Measurements from ENCODE around the gene SYNPO2. TPM values are rescaled to one million over a fixed set of nuclear protein-coding genes. Genes with fewer than 3 reads are reported as not detected.
"Not testable (repeated sequence)": the region's sequence is repeated elsewhere in the genome, so short reads cannot be mapped to it uniquely, and the experiment has no call there.

Gene SYNPO2
- total RNA-seq, 1 donor from 2014 or later, result 0.26 TPM

GRCh38 chr4:119049342-119049741 is 160.7 kb downstream of the SYNPO2 start:
- no peak for TF ChIP-seq CTCF (IDR thresholded peaks at IDR 0.05; ENCODE audit: insufficient read depth, low read length, severe bottlenecking)
- no peaks in the 10 kb centered on the region for H3K27me3 ChIP-seq (ENCODE audit: control insufficient read depth, insufficient read depth, low read length)
- no peaks in the 10 kb centered on the region for H3K36me3 ChIP-seq (ENCODE audit: control insufficient read depth, insufficient read depth, low read length)
- FAIRE-seq (no peak), DNase-seq (ENCODE audit: low read depth) (no peak)
- H3K4me3 ChIP-seq (ENCODE audit: low read depth, low read length), result no peak overlapping the region

GRCh38 chr4:119050527-119051090 is 162.0 kb downstream of the SYNPO2 start:
- TF ChIP-seq CTCF (IDR thresholded peaks at IDR 0.05; ENCODE audit: insufficient read depth, low read length, severe bottlenecking), result no peak
- Histone ChIP-seq H3K36me3 (ENCODE audit: control insufficient read depth, insufficient read depth, low read length) (no peaks in the 10 kb centered on the region), H3K27me3 (ENCODE audit: control insufficient read depth, insufficient read depth, low read length) (no peaks in the 10 kb centered on the region), H3K4me3 (ENCODE audit: low read depth, low read length) (no peak overlapping the region)
- DNase-seq (ENCODE audit: low read depth), result no peak
- FAIRE-seq, result no peak

GRCh38 chr4:119053245-119053644 is 164.6 kb downstream of the SYNPO2 start:
- FAIRE-seq, result no peak
- no peaks in the 10 kb centered on the region for H3K36me3 ChIP-seq (ENCODE audit: control insufficient read depth, insufficient read depth, low read length)
- H3K4me3 ChIP-seq (ENCODE audit: low read depth, low read length), result no peak overlapping the region
- no peak for DNase-seq (ENCODE audit: low read depth)
- H3K27me3 ChIP-seq (ENCODE audit: control insufficient read depth, insufficient read depth, low read length), result no peaks in the 10 kb centered on the region
- no peak for TF ChIP-seq CTCF (IDR thresholded peaks at IDR 0.05; ENCODE audit: insufficient read depth, low read length, severe bottlenecking)

GRCh38 chr4:119053997-119054396 is 165.3 kb downstream of the SYNPO2 start:
- Histone ChIP-seq H3K4me3 (ENCODE audit: low read depth, low read length) (no peak overlapping the region), H3K36me3 (ENCODE audit: control insufficient read depth, insufficient read depth, low read length) (no peaks in the 10 kb centered on the region), H3K27me3 (ENCODE audit: control insufficient read depth, insufficient read depth, low read length) (no peaks in the 10 kb centered on the region)
- TF ChIP-seq CTCF (IDR thresholded peaks at IDR 0.05; ENCODE audit: insufficient read depth, low read length, severe bottlenecking), result no peak
- DNase-seq (ENCODE audit: low read depth), result no peak
- no peak for FAIRE-seq

GRCh38 chr4:119057417-119057816 is 168.8 kb downstream of the SYNPO2 start:
- no peaks in the 10 kb centered on the region for H3K27me3 ChIP-seq (ENCODE audit: control insufficient read depth, insufficient read depth, low read length)
- no peak overlapping the region for H3K4me3 ChIP-seq (ENCODE audit: low read depth, low read length)
- no peak for DNase-seq (ENCODE audit: low read depth)
- no peak for FAIRE-seq
- TF ChIP-seq CTCF (IDR thresholded peaks at IDR 0.05; ENCODE audit: insufficient read depth, low read length, severe bottlenecking), result no peak
- H3K36me3 ChIP-seq (ENCODE audit: control insufficient read depth, insufficient read depth, low read length), result no peaks in the 10 kb centered on the region

GRCh38 chr4:119059221-119059620 is 170.6 kb downstream of the SYNPO2 start:
- FAIRE-seq, result no peak

GRCh38 chr4:119067125-119067524 is 178.5 kb downstream of the SYNPO2 start:
- not testable (repeated sequence) for H3K4me3 ChIP-seq (ENCODE audit: low read depth, low read length); DNase-seq (ENCODE audit: low read depth); H3K36me3 ChIP-seq (ENCODE audit: control insufficient read depth, insufficient read depth, low read length); FAIRE-seq; H3K27me3 ChIP-seq (ENCODE audit: control insufficient read depth, insufficient read depth, low read length)

More at GRCh38 chr4:119059221-119059620, 170.6 kb downstream of the SYNPO2 start:
- no peak for DNase-seq (ENCODE audit: low read depth)
- Histone ChIP-seq H3K4me3 (ENCODE audit: low read depth, low read length) (no peak overlapping the region), H3K36me3 (ENCODE audit: control insufficient read depth, insufficient read depth, low read length) (no peaks in the 10 kb centered on the region), H3K27me3 (ENCODE audit: control insufficient read depth, insufficient read depth, low read length) (no peaks in the 10 kb centered on the region)
- TF ChIP-seq CTCF (IDR thresholded peaks at IDR 0.05; ENCODE audit: insufficient read depth, low read length, severe bottlenecking), result no peak

- H3K36me3 ChIP-seq (ENCODE audit: control insufficient read depth, insufficient read depth, low read length); FAIRE-seq; H3K27me3 ChIP-seq (ENCODE audit: control insufficient read depth, insufficient read depth, low read length); H3K4me3 ChIP-seq (ENCODE audit: low read depth, low read length); DNase-seq (ENCODE audit: low read depth): not testable (repeated sequence)
Observed at GRCh38 chr4:119067670-119068360, 179.2 kb downstream of the SYNPO2 start.
